Activated gamma-delta T cell treated with Interleukin-2 at 50 U/mL for 16 hours (primary cell): ENCODE results near the gene ERG.

Experiments used
- DNase-seq: peaks from one replicate; pipeline ENCODE4 v3.0.0-alpha.2; 2020

ERG gene

GRCh38 chr21:38472412-38473108 lies 25.7 kb downstream of the ERG start:
- no peak for DNase-seq

GRCh38 chr21:38471766-38472165 lies 26.5 kb downstream of the ERG start:
- DNase-seq: no peak

GRCh38 chr21:38470755-38471154 lies 27.5 kb downstream of the ERG start:
- DNase-seq: no peak

- DNase-seq: no peak
These were observed 28.6 kb downstream of the ERG start for GRCh38 chr21:38469642-38470041.

- DNase-seq: no peak
These were observed 29.3 kb downstream of the ERG start for GRCh38 chr21:38468989-38469388.

- no peak for DNase-seq
These were observed 30.4 kb downstream of the ERG start for GRCh38 chr21:38467911-38468310.

GRCh38 chr21:38467374-38467773 lies 30.9 kb downstream of the ERG start:
- DNase-seq: no peak

- no peak for DNase-seq
These were observed 38.0 kb downstream of the ERG start for GRCh38 chr21:38460171-38460742.

- no peak for DNase-seq
These were observed 38.8 kb downstream of the ERG start for GRCh38 chr21:38459490-38459889.

- DNase-seq: no peak
These were observed 42.9 kb downstream of the ERG start for GRCh38 chr21:38455403-38455802.

- DNase-seq: no peak
These were observed 43.6 kb downstream of the ERG start for GRCh38 chr21:38454702-38455101.

- no peak for DNase-seq
These were observed 44.1 kb downstream of the ERG start for GRCh38 chr21:38454161-38454560.

GRCh38 chr21:38448671-38449385 lies 49.4 kb downstream of the ERG start:
- DNase-seq: no peak

- DNase-seq: no peak
These were observed 50.7 kb downstream of the ERG start for GRCh38 chr21:38447611-38448010.

GRCh38 chr21:38444691-38445090 lies 53.6 kb downstream of the ERG start:
- DNase-seq: no peak

GRCh38 chr21:38443110-38443509 lies 55.2 kb downstream of the ERG start:
- no peak for DNase-seq

GRCh38 chr21:38441153-38441552 lies 57.1 kb downstream of the ERG start:
- DNase-seq: no peak

- DNase-seq: no peak
These were observed 57.5 kb downstream of the ERG start for GRCh38 chr21:38440746-38441145.

- DNase-seq: no peak
These were observed 58.3 kb downstream of the ERG start for GRCh38 chr21:38439957-38440356.

- DNase-seq: no peak
These were observed 58.9 kb downstream of the ERG start for GRCh38 chr21:38439426-38439825.

- DNase-seq: no peak
These were observed 59.8 kb downstream of the ERG start for GRCh38 chr21:38438462-38438893.

- no peak for DNase-seq
These were observed 61.9 kb downstream of the ERG start for GRCh38 chr21:38436341-38436740.

- no peak for DNase-seq
These were observed 63.3 kb downstream of the ERG start for GRCh38 chr21:38434913-38435533.

- DNase-seq: no peak
These were observed 64.8 kb downstream of the ERG start for GRCh38 chr21:38433471-38433870.
